ENCODE data around the gene PITRM1. TPM values are rescaled to one million over a fixed set of nuclear protein-coding genes. Genes with fewer than 3 reads are reported as not detected.

The PITRM1 gene
- 84.2 and 97.4 TPM in 2 replicates for total RNA-seq

GRCh38 chr10:3172446-3173170 lies at the start of gene PITRM1:
Gene PITRM1, minus strand, starts transcription at chr10:3172782. Its CDS starts 10 bp downstream, at chr10:3172772.

Other genes with a start within 250 kb of the PITRM1 start
- 276 and 484 TPM in 2 replicates for gene PFKP, start 105.2 kb downstream of the PITRM1 start, total RNA-seq